ENCODE results near the gene SHISAL2A.
A peak's percentile ranks its signal among the peaks of the same experiment; 100 is the strongest.

The SHISAL2A gene

DNA sequence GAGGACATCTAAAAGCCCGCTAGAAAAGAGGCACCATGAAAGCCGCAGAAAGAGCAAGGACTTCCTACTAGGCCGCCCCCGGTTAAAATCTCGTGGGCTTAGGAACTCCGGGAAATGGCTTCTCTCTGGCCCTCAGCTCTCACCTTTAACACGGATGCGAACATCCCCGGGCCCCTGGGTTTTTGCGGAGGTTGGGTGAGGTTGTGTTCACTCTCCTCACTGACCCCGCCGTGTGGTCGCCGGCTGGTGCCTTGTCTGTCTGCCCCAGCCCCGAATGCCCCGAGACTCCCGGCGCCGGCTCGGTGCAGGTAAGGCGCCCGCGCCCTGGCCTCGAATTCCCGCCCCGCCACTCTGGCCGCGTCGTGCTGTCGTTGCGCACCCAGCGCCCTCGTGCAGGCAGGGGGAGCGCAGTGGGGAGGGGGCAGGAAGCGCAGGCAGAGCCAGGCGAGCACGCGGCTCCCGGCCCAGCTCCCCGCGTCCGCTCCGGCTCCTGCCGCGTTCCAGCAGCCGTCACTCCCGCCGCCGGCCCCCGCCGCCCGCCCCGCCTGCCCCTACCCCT, at the start of gene SHISAL2A:
Gene SHISAL2A (plus strand): TSS at position 437 of the 559 bp plus-strand sequence. CDS start 326 bp downstream, outside the sequence.
- DNase-seq (ENCODE audit: low read depth in 2 of 2): peak; percentile 27 to 37

DNA sequence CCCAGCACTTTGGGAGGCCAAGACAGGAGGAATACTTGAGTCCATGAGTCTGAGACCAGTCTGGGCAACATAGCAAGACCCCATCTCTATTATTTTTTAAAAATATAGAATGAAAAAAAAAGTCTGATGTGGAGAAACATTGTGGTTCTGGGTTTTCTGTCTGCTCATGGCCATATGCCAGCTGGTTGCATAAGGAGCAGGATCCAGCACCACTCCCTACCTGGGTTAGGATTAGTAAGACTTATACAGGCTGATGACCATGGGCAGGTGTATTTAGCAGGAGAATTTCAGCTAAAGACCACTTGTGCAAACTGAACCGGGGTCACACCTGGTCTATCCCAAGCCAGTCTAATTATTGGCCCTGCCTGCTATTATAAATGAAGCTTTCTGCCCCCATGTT, 47.5 kb upstream of the SHISAL2A start:
- no peak for DNase-seq (ENCODE audit: low read depth in 2 of 2)

DNA sequence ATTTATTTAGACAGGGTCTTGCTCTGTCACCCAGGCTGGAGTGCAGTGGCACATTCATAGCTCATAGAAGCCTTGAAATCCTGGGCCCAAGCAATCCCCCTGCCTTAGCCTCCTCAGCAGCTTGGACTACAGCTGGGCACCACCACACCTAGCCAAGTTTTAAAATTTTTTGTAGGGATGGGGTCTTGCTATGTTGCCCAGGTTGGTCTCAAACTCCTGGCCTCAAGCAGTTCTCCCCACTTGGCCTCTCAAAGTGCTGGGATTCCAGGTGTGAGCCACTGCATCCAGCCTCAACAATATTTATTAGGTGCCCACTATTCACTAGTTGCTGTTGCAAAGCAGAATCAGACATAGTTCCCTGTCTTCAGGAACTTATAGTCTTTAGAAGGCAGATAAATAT, 44.9 kb upstream of the SHISAL2A start:
- DNase-seq (ENCODE audit: low read depth in 2 of 2): no peak

DNA sequence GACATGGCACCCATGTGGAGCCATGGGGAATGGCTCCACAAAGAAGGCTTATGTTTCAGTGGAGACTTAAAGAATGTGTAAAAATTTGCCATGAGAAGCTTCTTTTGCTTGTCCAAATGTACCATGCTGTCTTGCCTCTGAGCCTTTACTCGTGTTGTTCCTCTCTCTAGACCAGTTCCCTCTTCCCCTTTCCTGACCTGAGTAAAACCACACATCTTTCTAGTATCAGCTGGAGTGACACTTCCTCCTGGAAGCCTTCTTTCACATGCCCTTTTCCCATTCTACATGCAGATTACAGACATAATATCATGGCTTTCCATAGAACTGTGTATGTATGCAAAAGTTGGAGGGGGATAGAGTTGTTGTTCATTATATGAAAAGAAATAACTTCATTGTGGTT, 44.4 kb upstream of the SHISAL2A start:
- no peak for DNase-seq (ENCODE audit: low read depth in 2 of 2)

DNA sequence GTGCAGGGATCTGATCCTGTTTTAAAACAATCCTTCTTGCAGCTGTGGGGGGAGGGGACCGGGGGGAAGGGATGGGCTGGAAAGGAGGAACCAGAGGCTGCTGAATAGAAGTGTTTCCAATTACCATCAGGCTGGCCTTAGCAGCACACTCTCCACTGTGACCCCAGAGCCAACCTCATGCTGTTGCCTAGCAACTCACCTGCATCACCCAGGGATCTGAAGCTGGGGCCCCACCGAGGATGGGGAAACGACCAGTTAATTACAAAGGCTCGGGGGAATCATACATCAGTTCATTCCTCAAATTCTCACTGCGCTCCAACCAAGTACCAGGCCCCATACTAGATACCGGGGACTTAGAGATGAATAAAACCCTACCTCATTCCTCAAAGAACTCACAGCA, 42.7 kb upstream of the SHISAL2A start:
- no peak for DNase-seq (ENCODE audit: low read depth in 2 of 2)

DNA sequence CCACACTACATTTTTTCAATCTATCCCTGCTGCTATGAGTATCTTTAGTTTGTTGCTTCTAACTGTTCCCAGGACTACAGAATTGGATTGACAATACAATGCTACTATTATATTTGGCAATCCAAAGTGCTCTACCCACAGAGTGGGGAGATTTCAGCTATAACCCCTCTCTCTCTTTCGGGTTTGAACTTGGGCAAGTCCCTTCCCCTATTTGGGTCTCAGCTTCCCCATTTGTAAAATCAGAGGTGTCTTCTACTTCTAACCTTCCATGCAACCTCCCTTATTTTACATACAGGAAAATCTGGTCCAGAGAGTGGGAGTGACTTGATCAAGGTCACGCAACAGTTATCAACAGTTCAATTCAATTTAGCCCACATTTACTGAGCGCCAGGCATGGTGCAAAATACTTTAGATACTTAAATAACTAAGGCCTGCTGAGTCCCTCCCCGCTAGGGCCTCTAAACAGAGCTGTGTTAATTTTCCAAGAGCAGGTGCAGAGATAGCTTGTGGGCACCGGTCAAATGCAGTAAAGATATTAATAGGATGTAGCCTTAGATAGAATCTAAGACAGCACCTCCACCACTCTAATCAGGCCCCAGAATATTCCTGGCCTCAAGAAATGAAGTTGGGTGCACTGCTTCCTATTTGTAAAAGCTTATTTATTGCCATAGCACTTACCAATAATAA, 40.2 kb upstream of the SHISAL2A start:
- no peak for DNase-seq (ENCODE audit: low read depth in 2 of 2)

DNA sequence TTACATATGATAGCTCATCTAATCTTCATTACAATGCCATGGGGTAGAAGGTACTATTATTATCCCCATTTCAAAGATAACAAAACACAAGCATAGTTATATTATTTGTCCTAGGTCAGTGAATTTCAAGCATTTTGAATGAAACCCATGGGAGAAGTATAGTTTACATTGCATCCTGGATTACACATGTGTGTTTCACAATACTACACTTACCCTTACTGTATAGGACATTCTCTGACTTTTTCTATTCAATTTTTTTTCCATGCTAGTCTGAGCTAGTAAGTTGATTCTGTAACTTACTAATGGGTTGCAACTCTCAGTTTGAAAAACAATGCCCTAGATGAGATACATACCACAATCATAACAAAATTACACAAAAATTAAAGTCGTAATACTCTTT, 39.5 kb upstream of the SHISAL2A start:
- no peak for DNase-seq (ENCODE audit: low read depth in 2 of 2)

DNA sequence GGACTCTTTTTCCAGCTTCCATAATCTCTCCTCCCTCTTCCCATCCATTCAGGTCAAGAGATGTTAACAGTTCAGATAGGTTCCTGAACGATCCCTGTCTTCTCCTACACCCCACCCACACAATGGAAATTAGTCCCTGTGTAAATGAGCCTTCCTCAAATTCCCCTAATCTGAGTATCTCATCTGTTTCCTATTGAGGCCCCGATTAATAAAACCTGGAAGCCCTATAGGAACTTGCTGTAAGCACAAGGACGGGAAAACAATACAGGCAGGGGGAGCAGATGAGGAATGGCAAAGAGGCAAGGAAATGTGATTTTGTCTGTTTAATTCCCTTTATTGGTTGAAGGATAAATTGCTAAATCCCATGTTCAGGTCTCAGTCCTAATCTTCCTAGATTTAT, 37.9 kb upstream of the SHISAL2A start:
- no peak for DNase-seq (ENCODE audit: low read depth in 2 of 2)

DNA sequence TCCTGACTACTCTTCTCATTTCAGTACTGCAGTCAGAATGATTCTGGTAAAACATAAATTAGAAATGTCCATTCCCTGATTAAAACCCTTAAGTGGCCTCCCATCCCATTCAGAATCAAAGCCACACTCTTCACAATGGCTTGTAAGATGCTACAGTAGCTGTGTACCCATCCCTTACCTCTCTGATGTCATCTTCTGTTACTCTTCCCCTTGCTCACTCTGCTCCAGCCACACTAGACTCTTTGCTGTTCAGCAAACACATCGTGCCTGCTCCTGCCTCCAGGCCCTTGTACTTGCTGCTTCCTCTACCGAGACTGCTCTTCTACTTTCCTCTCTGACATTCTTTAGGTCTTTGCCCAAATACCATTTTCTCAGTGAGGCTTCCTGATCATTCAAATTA, 35.1 kb upstream of the SHISAL2A start:
- no peak for DNase-seq (ENCODE audit: low read depth in 2 of 2)

DNA sequence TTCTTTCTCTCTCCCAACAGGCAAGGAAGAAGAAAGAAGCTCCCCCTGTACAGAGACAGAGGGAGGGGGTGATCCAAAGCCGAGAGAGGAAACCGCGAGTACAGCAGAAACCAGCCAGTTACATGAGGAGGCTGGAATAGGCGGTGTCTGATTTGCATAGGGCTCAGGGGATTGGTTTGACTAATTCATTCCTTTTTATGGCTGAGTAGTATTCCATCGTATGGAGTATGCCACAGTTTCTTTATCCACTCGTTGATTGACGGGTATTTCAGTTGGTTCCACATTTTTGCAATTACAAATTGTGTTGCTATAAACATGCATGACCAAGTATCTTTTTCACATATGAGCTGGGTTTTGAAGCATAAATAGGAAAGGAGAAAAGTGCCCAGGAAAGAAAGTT, 34.2 kb upstream of the SHISAL2A start:
- no peak for DNase-seq (ENCODE audit: low read depth in 2 of 2)

DNA sequence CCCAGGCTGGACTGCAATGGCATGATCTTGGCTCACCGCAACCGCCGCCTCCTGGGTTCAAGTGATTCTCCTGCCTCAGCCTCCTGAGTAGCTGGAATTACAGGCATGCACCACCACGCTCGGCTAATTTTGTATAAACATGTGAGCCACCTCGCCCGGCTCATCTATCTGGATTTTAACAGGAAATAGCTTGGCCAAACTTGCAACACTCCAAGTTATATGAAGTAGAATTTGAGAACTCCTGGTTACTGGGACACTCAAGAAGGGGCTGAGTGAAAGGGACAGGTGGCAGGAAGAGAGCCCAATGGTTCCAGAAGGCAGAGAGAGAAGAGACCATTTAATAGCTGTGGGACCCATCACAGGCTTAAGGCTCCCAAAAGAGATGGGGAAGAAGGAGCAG, 33.7 kb upstream of the SHISAL2A start:
- no peak for DNase-seq (ENCODE audit: low read depth in 2 of 2)

DNA sequence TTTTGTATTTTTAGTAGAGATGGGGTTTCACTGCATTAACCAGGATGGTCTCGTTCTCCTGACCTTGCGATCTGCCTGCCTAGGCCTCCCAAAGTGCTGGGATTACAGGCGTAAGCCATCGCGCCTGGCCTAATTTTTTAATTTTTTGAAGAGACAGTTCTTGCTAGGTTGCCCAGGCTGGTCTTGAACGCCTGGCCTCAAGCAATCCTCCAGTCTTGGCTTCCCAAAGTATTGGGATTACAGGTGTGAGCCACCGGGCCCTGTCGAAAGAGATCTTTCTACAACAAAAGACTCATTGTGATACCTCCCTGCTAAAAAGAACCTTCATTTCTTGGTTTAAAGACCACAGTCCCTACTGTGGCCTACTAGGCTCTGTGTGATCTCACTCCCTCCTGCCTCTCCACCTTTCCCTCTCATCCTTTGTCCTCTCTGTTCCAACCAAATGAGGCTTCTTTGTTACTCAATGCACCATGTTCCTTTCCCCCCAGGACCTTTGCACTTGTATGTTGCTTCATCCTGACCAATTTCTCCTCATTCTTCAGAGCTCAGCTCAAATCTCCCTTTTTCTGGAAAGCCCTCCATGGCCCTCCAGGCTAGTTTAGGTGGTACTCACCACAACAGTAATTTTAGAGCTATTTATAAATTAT, 32.3 kb upstream of the SHISAL2A start:
- DNase-seq (ENCODE audit: low read depth in 2 of 2): no peak

DNA sequence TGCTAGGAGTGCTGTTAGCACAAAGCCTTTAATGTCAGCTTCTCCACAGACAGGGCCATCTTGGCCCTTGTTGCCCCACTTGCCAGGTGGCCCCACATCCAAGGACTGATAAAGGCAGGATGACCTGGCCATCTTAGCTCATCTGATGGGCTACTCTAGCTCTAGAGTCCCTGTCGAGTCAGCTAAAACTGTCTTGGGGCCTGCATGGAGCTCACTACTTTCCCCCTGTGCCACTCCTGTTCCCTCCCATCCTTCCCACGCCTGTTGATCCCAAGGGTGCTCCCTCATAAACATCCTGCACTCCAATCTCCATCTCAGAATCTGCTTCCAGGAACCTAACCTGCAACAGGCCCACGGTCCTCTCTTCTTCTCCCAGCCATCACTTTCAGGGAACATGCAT, 31.4 kb upstream of the SHISAL2A start:
- DNase-seq (ENCODE audit: low read depth in 2 of 2): no peak

DNA sequence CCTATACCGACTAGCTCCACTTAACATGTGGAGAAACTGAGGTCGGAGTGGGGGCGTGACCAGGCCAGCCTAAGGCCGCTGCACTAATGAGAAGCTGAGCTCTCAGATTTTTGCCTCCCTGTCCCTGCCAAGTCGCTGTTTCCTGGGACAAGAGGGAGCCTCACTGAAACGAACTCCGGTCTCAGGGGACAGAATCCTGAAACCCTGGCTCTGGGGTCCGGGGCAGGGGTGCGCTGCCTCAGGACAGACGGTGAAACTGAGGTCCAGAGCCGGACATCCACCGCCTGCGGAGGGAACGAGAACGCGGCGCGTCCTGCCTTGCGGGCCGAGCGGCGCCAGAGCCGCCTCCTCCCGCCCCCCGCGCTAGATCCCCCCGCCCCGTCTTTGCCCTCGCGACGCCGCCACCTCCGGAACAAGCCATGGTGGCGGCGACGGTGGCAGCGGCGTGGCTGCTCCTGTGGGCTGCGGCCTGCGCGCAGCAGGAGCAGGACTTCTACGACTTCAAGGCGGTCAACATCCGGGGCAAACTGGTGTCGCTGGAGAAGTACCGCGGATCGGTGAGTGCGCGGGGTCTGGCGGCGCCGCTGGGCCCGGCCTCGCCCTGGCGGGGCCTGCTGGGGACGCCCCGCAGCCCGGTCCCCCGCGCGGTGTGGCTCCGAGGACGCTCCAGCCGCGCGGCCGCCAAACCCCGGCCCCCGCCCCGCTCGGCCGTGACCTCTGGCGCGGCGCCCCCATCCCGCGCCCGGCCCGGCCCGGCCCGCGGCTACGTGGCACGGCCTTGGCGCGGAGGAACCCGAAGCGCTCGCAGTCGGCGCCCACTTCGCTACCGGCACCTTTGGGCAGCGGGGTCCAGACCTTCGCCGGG, 30.7 kb upstream of the SHISAL2A start, which contains the start of gene GPX7:
Gene GPX7 (plus strand): TSS at position 381 of the 865 bp plus-strand sequence. CDS start 39 bp downstream, at position 420.
- DNase-seq (ENCODE audit: low read depth in 2 of 2): peak; percentile 11 to 17

DNA sequence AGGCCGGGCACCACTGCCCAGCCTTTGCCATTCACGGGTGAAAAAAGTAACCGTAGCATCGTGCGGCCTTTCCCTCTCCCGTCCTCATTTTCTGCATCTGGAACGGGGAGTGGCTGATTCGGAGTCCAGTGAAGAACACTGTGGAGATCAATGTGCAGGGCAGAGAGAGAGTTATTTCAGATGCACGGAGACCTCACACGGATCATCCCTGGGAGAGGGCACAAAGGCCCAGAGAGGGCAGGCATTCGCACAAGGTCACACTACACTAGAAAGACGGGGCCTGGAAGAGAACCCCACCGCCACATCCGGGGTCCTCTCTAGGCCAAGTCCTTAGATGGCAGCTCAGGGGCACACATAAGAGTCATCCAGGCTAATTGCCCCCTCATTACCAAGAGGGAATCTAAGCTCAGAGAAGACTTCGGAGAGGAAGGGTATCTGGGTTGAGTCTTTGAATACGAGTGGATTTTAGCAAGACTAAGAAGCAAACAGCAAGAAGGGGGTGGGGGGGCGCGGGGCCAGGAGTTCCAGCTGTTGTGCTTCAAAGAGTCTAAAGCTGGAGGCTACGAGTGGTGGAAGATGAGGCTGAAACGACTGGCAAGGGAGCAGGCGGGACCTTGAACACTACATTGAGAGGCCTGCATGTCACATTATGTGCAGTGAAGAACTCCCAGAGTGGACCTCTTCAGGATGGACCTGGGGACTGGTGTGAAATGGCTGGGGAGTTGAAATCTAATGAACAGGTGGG, 29.9 kb upstream of the SHISAL2A start:
- DNase-seq (ENCODE audit: low read depth in 2 of 2): no peak

DNA sequence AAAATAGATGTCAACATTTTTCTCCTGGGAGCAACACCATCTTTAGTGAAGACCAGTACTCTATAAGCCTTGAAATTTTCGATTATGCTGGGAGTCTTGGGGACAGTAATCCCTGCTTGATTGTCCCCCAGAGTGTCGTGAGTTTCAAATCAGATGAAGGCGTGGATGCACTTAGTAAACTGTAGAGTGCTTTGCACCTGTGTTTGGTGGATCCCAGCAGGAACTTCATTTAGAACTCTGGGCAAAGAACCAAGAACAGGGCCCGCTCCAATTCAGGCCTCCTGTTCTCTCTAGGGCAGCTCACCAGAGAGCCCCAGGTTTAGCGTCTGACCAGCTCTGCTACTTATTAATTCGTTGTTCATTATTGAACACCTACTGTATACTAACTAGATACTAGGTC, 29.3 kb upstream of the SHISAL2A start:
- no peak for DNase-seq (ENCODE audit: low read depth in 2 of 2)

DNA sequence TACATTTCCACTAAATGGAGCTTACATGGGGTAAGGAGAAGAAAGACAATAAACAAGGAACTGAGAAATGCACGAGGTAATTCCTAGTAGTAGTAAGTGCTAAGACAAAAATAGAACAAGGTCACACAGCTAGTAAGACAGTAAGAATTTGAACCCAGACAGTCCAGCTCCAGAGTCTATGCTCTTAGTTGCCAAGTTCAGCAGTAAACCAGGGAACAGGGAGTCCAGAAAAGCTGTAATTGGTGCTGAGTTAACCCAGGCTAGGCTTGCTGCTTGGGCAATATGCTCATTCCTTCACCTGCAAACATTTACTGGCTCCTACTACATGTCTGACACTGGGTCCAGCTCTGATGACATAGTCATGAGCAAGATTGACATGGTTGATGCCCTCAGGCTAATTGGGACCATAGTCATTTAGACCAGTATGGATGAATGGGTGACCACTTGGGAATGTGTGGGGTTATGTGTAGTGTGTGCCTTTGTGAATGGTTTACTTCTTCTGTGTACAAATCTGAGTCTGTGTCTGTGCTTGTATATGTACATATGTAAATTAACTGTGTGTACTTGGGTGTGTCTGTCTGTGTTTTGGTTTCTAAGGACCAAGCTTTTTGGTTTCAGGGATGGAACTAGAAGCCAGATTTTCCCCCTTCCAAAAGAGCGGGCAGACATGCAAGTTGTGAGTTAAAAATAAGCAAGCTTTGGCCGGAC, 28.8 kb upstream of the SHISAL2A start:
- DNase-seq (ENCODE audit: low read depth in 2 of 2): no peak

DNA sequence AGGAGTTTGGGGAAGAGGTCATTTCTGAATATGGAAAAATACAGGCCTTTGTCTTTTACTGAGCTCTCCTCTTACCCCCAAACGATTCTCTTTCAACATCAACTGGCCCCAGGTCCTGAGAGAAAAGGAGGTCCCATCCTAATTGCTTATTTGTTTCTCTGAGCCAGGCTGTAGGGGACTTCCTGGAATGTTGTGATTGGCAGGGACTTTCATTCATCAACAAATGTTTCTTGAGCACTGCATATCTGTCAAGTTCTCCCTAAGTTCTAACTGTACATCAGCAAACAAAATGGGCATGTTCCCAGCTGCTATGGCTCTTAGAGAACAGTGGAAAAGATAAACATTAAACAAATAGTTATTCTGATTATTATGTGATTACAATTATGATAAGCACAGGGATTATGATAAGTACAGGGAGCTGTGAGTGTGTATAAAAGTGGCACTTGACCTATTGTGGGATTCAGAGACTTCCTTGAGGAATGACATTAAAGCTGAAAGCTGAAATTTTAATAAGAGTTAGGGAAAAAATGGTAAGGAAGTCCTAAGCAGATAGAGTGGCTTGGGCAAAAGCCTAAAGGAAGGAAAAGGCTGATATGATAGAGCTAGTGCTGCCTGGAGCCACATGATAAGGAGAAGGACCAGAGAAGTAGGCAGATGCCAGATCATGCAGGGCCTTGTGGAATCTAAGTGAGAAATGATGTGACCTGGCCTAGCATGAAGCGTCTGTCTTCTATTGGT, 19.2 kb upstream of the SHISAL2A start:
- no peak for DNase-seq (ENCODE audit: low read depth in 2 of 2)

DNA sequence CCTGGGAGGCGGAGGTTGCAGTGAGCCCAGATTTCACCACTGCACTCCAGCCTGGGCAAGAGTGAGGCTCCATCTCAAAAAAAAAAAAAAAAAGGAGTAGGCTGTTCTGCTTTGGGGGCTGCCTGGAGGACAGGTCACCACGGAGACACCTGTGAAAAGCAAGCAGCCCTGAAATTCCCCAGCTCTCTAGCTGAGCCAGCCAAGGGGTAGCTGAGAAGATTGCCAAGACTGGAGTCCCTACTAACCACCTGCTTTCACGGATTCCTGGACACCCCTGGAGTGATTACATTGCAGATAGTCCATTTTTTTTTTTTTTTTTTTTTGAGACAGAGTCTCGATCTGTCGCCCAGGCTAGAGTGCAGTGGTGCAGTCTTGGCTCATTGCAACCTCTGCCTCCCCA, 18.3 kb upstream of the SHISAL2A start:
- DNase-seq (ENCODE audit: low read depth in 2 of 2): no peak

DNA sequence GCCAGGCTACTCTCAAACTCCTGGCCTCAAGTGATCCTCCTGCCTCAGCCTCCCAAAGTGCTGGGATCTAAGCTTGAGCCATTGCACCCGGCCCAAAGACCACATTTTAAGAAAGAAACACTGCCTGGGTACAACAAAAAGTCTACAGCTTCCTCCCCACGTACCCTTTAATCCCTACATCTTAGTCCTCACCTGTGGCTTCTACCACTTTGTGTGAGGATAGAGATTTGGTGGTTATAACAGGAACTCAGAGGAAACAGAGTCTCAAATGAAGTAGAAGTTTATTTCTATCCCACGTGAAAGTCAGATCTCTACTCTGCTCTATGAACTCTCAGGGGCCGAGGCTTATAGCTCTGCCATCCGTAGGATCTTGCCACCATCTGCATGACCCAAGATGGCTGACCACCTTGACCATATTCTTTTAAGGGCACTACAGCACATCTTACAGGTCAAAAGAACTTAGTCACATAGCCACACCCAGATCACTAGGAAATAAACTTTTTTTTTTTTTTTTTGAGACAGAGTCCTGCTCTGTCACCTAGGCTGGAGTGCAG, 17.4 kb upstream of the SHISAL2A start:
- DNase-seq (ENCODE audit: low read depth in 2 of 2): no peak

All from activated CD8-positive, alpha-beta memory T cell treated with anti-CD3 and anti-CD28 coated beads for 4 hours (primary cell).